ENCODE results near the gene LYVE1.

LYVE1 gene

DNA sequence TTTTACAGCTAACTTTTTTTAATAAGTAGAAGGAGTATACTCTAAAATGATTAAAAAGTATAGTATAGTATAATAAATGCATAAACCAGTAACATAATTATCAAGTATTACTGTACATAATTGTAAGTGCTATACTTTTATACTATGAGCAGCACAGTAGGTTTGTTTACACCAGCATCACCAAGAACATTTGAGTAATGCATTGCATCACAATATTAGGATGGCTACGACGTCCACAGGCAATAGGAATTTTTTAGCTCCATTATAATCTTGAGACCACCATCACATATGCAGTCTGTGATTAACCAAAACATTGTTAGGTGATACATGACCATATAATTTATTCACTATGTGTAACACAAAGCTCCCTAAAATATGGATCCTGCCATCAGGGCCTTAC is 47.9 kb downstream of the LYVE1 start:
- no peak for DNase-seq

DNA sequence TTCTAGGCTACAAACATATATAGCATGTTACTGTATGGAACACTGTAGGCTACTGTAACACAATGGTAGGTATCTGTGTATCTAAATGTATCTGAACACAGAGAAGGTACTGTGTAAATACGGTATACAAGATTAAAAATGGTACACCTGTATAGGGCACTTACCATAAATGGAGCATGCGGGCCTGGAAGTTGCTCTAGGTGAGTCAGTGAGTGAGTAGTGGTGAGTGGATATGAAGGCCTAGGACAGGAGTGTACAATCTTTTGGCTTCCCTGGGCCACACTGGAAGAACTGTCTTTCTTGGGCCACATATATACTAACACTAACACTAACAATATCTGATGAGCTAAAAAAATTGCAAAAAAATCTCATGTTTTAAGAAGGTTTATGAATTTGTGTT is 48.8 kb downstream of the LYVE1 start:
- DNase-seq, result no peak

DNA sequence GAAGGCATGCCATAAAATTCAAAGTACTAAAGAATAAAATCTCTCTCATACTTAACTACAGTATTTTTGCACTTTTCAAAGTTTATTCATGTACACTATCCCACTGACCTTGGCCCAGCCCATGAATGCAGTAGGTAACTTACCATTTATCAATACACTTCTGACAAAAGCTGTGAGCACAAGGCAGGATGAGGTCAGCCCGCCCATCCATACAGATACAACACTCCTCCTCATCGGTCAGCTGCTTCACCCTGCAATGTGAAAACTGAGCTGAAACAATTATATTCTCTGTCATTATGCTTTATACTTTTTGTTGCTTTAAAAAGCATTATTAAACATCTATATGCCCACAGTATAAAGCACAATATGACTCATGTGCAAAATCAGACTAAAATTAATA is 49.6 kb downstream of the LYVE1 start:
- DNase-seq, result no peak

DNA sequence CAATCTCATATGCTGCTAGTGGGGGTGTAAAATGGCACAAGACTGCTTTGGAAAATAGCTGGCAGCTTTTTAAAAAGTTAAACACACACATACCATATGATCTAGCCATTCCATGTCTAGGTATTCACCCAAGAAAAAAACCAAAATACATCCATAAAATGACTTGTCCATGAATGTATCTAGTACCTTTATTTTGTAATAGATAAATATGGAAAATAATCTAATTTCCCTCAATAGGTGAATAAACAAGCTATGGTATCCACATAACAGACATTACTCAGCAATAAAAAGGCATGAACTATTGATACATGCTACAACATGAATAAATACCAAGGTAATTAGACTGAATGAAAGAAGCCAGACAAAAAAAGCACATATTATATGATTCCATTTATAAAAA is 50.3 kb downstream of the LYVE1 start:
- DNase-seq, result no peak

DNA sequence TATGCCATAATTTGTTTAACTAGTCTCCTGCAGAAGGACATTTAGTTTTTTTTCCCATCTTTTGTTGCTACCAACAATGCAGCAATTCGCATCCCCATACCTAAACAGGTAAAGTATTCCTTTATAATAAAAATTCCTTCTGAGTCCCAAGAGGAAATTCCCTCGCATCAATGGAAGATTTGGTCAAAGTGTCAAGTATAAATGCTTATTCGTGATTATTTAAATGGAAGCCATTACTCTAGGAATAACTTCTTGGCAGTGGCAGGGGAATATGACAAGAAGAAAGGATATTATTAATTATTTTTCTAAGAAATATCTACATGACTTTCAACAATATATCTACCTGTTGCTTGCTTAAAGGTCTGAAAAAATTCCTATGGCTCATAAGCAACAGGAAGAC is 53.0 kb downstream of the LYVE1 start:
- no peak for DNase-seq

DNA sequence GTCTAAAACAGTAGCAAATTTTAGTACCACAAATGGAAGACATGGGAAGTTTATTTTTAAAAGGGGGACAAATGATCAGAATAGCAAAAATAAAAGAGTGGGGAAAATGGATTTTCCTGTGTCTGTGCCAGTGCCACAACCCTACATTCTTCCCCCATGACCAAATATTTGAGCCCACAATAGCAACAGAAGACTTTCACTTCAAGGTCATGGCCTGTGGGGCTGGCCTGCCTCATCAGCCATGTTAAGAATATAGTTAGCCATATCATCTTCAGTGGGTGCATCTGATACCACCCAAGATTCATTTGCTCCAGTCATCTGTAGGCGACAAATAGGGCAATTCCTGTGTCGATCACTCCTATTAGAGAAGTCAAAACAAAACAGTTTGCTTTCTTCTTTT is 53.8 kb downstream of the LYVE1 start:
- no peak for DNase-seq

DNA sequence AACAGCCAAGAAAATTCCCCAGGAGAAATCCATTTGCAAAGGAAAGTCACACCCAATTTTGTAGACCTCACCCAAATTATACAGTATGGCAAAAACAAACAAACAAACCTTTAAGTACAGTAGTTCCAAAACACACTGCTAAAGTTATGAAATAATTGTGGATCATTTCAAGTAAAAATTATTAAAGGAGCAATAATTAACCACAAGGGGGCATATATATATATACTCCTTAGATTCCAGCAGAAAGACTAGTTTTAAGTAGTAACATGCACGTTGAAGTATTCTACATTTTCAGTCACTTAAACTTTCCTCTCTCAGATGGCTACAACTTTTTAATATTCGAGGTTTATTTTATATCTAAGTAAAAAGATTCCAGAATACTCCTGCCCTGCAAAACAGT is 54.3 kb downstream of the LYVE1 start:
- DNase-seq, result no peak

DNA sequence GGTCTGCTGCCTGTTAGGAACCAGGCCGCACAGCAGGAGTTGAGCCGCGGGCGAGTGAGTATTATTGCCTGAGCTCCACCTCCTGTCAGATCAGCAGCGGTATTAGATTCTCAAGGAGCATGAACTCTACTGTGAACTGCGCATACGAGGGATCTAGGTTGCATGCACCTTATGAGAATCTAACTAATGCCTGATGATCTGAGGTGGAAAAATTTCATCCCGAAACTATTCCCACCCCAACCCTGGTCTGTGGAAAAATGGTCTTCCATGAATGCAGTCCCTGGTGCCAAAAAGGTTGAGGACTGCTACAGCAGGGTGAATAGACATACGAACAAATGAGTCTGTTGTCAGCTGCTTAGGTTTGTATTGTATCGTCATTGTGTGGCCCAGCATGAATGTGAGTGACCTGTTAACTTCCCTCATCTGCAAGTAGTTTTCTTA is 57.3 kb downstream of the LYVE1 start:
- DNase-seq, result no peak
